HG02943 (cell line): ENCODE results near the gene CLDN25.

Experiments
- ATAC-seq: cut with Tn5 transposase; IDR thresholded peaks from one replicate; pipeline ENCODE4 v1.9.1; 2021; ENCODE audit warnings: mild to moderate bottlenecking, low read depth, moderate library complexity; ENCODE audit not compliant: unreplicated experiment

CLDN25 gene

DNA sequence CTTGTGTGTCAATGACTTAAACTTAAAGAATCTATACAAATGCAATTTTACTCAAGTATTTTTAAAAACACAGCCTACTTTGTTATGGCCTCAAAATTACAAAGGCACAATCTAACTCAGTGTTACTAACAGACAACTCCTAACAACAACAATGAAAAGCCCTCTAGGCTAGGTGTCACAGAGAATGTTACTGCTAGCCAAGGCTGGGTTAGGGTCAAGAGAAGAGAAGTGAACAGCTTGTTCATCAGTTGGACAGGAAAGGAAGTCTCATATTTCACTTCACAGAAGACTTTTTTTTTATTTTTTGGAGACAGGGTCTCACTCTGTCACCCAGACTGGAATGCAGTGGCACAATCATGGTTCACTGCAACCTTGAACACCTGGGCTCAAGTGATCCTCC lies 26.0 kb downstream of the CLDN25 start:
- no peak for ATAC-seq

DNA sequence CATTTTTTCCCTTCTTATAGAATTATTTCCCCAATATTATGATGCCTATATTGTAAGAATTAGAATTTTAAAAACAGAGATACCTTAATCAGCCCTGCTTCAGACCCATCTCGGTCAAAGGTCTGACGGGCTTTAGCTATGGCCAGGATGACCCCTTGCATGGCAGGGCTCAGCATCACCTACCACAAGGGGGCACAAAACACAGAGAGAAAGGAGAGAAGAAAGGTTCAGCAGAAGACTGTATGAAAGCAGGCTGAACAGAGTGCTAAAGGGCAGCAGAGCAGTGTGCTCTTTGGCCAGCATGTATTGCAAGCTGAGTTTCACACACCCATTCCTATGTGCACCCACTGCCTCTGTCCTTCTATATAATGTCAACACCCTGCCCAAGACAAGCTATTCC lies 26.8 kb downstream of the CLDN25 start:
- ATAC-seq, result no peak

DNA sequence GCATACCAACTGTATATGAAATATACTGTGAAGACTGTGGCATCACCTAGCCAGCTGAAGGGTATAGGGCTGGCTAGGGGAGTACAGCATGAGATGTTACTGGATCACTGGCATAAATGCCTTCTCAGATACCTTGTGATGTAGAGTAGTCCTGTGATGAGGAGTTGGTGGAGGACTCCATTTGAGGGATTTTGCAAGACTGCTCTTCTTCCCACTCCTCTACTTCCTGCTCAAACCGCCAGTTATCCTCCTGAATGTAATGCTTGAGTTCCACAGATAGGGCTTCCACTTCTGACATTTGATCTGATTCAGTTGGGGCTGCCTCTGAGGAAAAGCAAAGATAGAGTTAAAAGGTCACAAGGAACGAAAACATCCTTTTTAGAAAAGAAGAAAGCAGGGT lies 29.3 kb downstream of the CLDN25 start:
- ATAC-seq, result no peak

DNA sequence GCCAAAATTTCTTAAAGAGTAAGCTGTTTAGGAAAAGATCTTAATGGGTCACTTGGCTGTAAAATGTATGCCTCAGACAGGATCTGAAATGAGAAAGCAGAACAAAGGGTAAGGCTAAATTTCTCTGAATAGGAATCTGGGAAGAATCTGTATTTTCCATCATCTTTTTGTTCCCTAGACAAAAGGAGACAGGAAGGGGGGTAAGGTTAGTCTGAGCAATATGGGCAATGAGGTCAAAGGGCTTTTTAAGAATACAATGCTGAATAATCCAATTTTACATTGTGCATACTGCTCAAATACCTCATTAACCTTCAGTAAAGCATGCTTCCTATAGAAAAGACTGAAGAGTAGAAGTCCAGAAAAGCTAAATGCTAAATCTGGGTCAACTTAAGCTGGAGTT lies 34.6 kb downstream of the CLDN25 start:
- ATAC-seq, result no peak

DNA sequence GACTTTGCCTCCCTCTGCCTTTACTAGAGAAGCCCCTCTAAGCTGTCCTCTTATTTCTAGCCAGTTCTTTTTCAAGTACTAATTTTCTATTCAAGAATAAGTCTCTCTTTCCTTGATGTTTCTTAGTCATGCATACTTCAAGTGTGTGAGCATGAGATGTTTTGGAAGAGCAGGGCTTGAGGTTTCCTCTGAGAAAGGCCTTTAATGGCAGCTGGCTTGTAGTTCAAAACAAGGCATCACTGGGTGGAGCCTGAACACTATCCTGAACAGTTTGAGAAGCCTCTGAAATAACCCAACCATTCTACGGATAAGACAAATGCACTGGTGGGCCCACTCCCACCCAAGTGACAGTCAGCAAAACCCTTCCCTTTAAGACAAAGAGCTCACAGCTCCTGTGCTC lies 37.6 kb downstream of the CLDN25 start:
- ATAC-seq, result no peak

DNA sequence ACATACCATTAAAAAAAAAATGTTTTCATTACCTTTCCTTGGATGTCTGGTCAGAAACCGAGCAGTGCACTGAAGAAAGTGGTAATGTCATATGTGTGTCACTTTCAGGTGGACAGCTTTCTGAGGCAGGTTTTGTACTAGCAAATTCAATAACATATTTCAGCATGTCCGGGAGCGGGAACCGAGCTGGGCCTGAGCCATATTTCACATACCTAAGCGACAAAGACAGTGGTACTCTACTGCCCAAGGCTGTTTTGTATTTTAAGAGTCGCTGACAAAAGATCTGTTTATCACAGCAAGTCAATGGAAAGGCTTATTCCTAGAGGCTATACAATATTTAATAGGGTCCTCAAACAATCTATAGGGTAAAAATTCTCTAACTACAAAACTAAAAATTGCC lies 38.0 kb downstream of the CLDN25 start:
- no peak for ATAC-seq

DNA sequence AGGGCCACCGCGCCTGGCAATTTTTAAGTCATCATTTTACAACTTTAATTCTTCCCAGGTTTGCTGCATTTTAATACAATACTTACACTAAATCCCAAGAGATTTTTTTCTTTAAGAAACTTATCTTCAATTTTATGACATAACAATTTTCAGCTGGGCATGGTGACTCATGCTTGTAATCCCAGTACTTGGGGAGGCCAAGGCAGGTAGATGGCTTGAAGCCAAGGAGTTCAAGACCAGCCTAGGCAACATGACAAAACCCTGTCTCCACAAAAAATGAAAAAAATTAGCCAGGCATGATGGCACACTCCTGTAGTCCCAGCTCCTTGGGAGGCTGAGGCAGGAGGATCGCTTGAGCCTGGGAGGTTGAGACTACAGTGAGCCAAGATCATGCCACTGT lies 38.8 kb downstream of the CLDN25 start:
- no peak for ATAC-seq

DNA sequence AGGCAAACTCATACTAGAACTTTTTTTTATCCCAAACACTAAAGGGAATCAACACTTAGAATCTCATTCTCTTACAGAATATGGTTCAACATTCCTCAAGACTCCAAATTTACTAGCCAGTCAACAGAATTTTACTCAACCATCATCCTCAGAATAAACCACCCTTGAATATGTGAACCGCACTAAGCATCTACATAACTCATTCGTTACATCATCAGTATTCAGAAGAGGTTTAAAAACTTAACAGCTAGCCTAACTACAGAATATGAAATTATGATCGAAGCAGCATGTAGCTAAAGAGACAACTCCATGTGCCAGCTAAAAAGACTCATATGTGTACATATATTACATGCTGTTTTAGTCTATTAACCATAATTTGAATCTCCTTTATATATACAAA lies 47.9 kb downstream of the CLDN25 start:
- no peak for ATAC-seq

DNA sequence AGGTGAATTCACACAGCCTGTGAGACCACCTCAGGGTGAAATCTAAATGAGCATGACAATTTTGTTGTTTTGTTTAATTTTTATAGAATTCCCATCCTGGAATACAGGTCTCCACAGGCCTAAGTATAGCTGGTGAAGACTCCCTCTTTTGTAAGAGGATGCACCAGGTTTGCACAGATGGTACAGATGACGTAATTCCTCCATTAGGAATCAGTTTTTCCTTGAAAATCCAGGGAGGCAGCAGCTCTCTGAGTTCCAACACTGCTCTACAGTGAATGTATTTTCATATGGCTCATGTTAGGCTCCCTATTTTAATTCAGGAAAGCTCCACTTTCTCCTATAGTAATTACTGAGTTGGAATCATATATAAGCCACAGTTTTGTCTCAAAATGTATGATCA lies 48.6 kb downstream of the CLDN25 start:
- ATAC-seq, result no peak

DNA sequence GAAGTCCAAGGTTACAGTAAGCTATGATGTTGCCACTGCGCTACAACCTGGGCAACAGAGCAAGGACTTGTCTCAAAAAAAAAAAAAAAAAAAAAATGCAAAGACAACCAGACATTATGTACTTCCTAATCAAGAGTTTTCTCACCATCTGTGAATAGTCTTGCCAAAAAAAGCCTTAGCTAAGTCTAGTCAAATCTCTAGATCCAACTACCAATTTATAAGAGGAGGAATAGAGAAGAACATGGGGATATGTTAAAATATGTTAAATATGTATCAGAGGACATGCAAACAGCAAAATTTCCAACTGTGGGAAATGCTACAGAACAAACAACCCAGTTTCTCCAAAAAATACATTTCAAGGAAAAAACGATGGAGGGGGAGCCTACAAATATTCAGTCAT lies 50.2 kb downstream of the CLDN25 start:
- ATAC-seq, result no peak
